ENCODE measurements around the gene CEP85.

GRCh38 chr1:26282401-26282918, 48.5 kb downstream of the CEP85 start:
- no peak for TF ChIP-seq CTCF (IDR thresholded peaks at IDR 0.05)
- no peak for TF ChIP-seq POLR2A (IDR thresholded peaks at IDR 0.05)
